Measurements from ENCODE around the gene LRWD1. TPM values are rescaled to one million over a fixed set of nuclear protein-coding genes. Genes with fewer than 3 reads are reported as not detected.

LRWD1 gene
- total and polyA plus RNA-seq, 2 donors (not counting 1 experiment from before 2014, with no cell fraction given) = 7.4 to 14.5 TPM

- H3K27ac ChIP-seq (ENCODE audit: insufficient read depth, low read length) = no peak overlapping the region
- H3K4me3 ChIP-seq (replicated peaks in 1 of 4; ENCODE audit: control extremely low read depth in 1 of 4, insufficient read depth in 1 of 4, low read depth in 3 of 4, low read length in 4 of 4) = no peak overlapping the region
- no peaks in the 10 kb centered on the region for H3K4me1 ChIP-seq (ENCODE audit: control insufficient read depth, extremely low read depth, insufficient read depth, low read length)
- H3K36me3 ChIP-seq (ENCODE audit: control insufficient read depth, insufficient read depth, low read length) = peaks cover 6% of the 10 kb centered on the region
- H3K4me2 ChIP-seq (ENCODE audit: extremely low read depth, insufficient read depth, low read length) = no peak overlapping the region
- H4K20me1 ChIP-seq (ENCODE audit: control insufficient read depth, extremely low read depth, insufficient read depth, low read length) = no peaks in the 10 kb centered on the region
- no peaks in the 10 kb centered on the region for H3K79me2 ChIP-seq (ENCODE audit: control insufficient read depth, insufficient read depth, low read length)
- DNase-seq (ENCODE audit: low read depth in 2 of 2) = no peak
- H2AFZ ChIP-seq (ENCODE audit: low read length) = no peak overlapping the region
- H3K9ac ChIP-seq (ENCODE audit: insufficient read depth, low read length) = no peak overlapping the region
- H3K9me3 ChIP-seq (ENCODE audit: control insufficient read depth, insufficient read depth, low read depth, low read length) = no peaks in the 10 kb centered on the region
- TF ChIP-seq EZH2 (IDR thresholded peaks at IDR 0.05; ENCODE audit: low read length, missing control alignments) (no peak), CTCF (conservative IDR thresholded peaks at IDR 0.05 in 1 of 2, IDR thresholded peaks at IDR 0.05 in 1 of 2; ENCODE audit: low read depth in 1 of 2, low read length in 2 of 2) (no peak)
- no peaks in the 10 kb centered on the region for H3K27me3 ChIP-seq (ENCODE audit: control insufficient read depth, insufficient read depth, low read length)
These were observed 18.2 kb upstream of the LRWD1 start for GRCh38 chr7:102446387-102447156.

GRCh38 chr7:102447311-102447710 lies 17.5 kb upstream of the LRWD1 start:
- Histone ChIP-seq H3K9me3 (ENCODE audit: control insufficient read depth, insufficient read depth, low read depth, low read length) (no peaks in the 10 kb centered on the region), H3K27ac (ENCODE audit: insufficient read depth, low read length) (no peak overlapping the region), H3K9ac (ENCODE audit: insufficient read depth, low read length) (no peak overlapping the region), H3K27me3 (ENCODE audit: control insufficient read depth, insufficient read depth, low read length) (no peaks in the 10 kb centered on the region), H3K4me3 (replicated peaks in 1 of 4; ENCODE audit: control extremely low read depth in 1 of 4, insufficient read depth in 1 of 4, low read depth in 3 of 4, low read length in 4 of 4) (no peak overlapping the region), H2AFZ (ENCODE audit: low read length) (no peak overlapping the region), H3K36me3 (ENCODE audit: control insufficient read depth, insufficient read depth, low read length) (peaks cover 6% of the 10 kb centered on the region), H4K20me1 (ENCODE audit: control insufficient read depth, extremely low read depth, insufficient read depth, low read length) (no peaks in the 10 kb centered on the region), H3K4me1 (ENCODE audit: control insufficient read depth, extremely low read depth, insufficient read depth, low read length) (no peaks in the 10 kb centered on the region), H3K79me2 (ENCODE audit: control insufficient read depth, insufficient read depth, low read length) (no peaks in the 10 kb centered on the region), H3K4me2 (ENCODE audit: extremely low read depth, insufficient read depth, low read length) (no peak overlapping the region)
- TF ChIP-seq CTCF (conservative IDR thresholded peaks at IDR 0.05 in 1 of 2, IDR thresholded peaks at IDR 0.05 in 1 of 2; ENCODE audit: low read depth in 1 of 2, low read length in 2 of 2) (no peak), EZH2 (IDR thresholded peaks at IDR 0.05; ENCODE audit: low read length, missing control alignments) (no peak)
- DNase-seq (ENCODE audit: low read depth in 2 of 2) = no peak

GRCh38 chr7:102449136-102449535 lies 15.6 kb upstream of the LRWD1 start:
- Histone ChIP-seq H4K20me1 (ENCODE audit: control insufficient read depth, extremely low read depth, insufficient read depth, low read length) (no peaks in the 10 kb centered on the region), H2AFZ (ENCODE audit: low read length) (no peak overlapping the region), H3K4me1 (ENCODE audit: control insufficient read depth, extremely low read depth, insufficient read depth, low read length) (no peaks in the 10 kb centered on the region), H3K27ac (ENCODE audit: insufficient read depth, low read length) (no peak overlapping the region), H3K4me2 (ENCODE audit: extremely low read depth, insufficient read depth, low read length) (no peak overlapping the region), H3K9me3 (ENCODE audit: control insufficient read depth, insufficient read depth, low read depth, low read length) (no peaks in the 10 kb centered on the region), H3K9ac (ENCODE audit: insufficient read depth, low read length) (no peak overlapping the region), H3K4me3 (replicated peaks in 1 of 4; ENCODE audit: control extremely low read depth in 1 of 4, insufficient read depth in 1 of 4, low read depth in 3 of 4, low read length in 4 of 4) (no peak overlapping the region), H3K27me3 (ENCODE audit: control insufficient read depth, insufficient read depth, low read length) (no peaks in the 10 kb centered on the region), H3K79me2 (ENCODE audit: control insufficient read depth, insufficient read depth, low read length) (no peaks in the 10 kb centered on the region), H3K36me3 (ENCODE audit: control insufficient read depth, insufficient read depth, low read length) (peaks cover 6% of the 10 kb centered on the region)
- TF ChIP-seq CTCF (conservative IDR thresholded peaks at IDR 0.05 in 1 of 2, IDR thresholded peaks at IDR 0.05 in 1 of 2; ENCODE audit: low read depth in 1 of 2, low read length in 2 of 2) (no peak), EZH2 (IDR thresholded peaks at IDR 0.05; ENCODE audit: low read length, missing control alignments) (no peak)
- no peak for DNase-seq (ENCODE audit: low read depth in 2 of 2)
